K562 (cell line): ENCODE data around the gene SOCS7. TPM values are rescaled to one million over a fixed set of nuclear protein-coding genes. Genes with fewer than 3 reads are reported as not detected.

Experiments used
- ATAC-seq: fragments of 200-7000 bp; cut with Tn5 transposase; 3 replicates; pipeline ENCODE4 v1.9.1; 2020; ENCODE audit warnings: moderate library complexity
- BruUV-seq: library from RNA; stranded (reverse); fragments of 400-500 nt; replicated peaks from 2 replicates; lab custom pipeline; 2021; lab: Mats Ljungman, UMichigan
- CTCF ChIA-PET: fragments of 300-600 bp; formaldehyde crosslinking; extraction: SDS; loops from one replicate; lab custom pipeline; 2021; ENCODE audit warnings: low intra/inter-chr PET ratio; lab: Yijun Ruan, JAX
- POLR2A ChIA-PET: fragments of 300-600, 350-650 bp; sonication (Branson Sonifier 250); formaldehyde crosslinking; extraction: SDS; loops from one replicate; lab custom pipeline; 2021; ENCODE audit warnings: antibody characterized with exemption, inconsistent platforms; lab: Yijun Ruan, JAX
- DNase-seq, 4 experiments: peaks; one replicate each; pipeline versions ENCODE4 v3.0.0 to v3.0.0-alpha.2; 2011 to 2018; ENCODE audit warnings: low spot score in 3 of 4, mixed read lengths in 3 of 4; ENCODE audit errors: extremely low read depth in 1 of 4
- FAIRE-seq: peaks from 2 replicates; lab custom pipeline; 2011; peaks lifted over from hg19 to GRCh38; lab: Jason Lieb, UNC
- H2AFZ ChIP-seq: 2 replicates; pipeline ENCODE4 v1.6.0; 2011; ENCODE audit warnings: low read depth, low read length, control low read depth, inconsistent platforms
- H3K27ac ChIP-seq: fragments of 200-600 bp; 3 replicates; pipeline ENCODE4 v1.8.0; 2011; ENCODE audit warnings: low read depth, mild to moderate bottlenecking, control low read depth, inconsistent platforms, low read length, moderate library complexity, mixed read lengths; ENCODE audit errors: extremely low read depth
- H3K27me3 ChIP-seq, 2 experiments: fragments of 300-600 bp in 1 of 2; 2 replicates in 1 of 2; 3 replicates in 1 of 2; pipeline versions ENCODE4 v1.6.0 to v1.8.0; 2011; ENCODE audit warnings: inconsistent platforms in 2 of 2, low read length in 2 of 2, mild to moderate bottlenecking in 1 of 2, mixed read lengths in 1 of 2, moderate library complexity in 1 of 2; ENCODE audit not compliant: control insufficient read depth in 2 of 2, insufficient read depth in 2 of 2
- H3K36me3 ChIP-seq: fragments of 300-600 bp; 3 replicates; pipeline ENCODE4 v1.8.0; 2011; ENCODE audit warnings: mild to moderate bottlenecking, low read length, inconsistent platforms; ENCODE audit not compliant: control insufficient read depth, insufficient read depth
- H3K4me1 ChIP-seq, 2 experiments: fragments of 200-600 bp in 1 of 2; replicated peaks in 1 of 2; 2 replicates in 1 of 2; 3 replicates in 1 of 2; pipeline versions ENCODE4 v1.5.1 to v1.8.0; 2011; ENCODE audit warnings: inconsistent platforms in 2 of 2, low read length in 2 of 2, mild to moderate bottlenecking in 1 of 2, mixed read lengths in 1 of 2, moderate library complexity in 1 of 2; ENCODE audit not compliant: control insufficient read depth in 2 of 2, insufficient read depth in 2 of 2
- H3K4me2 ChIP-seq: 2 replicates; pipeline ENCODE4 v1.6.1; 2011; ENCODE audit warnings: low read length, control low read depth, inconsistent platforms, mixed read lengths; ENCODE audit not compliant: insufficient read depth
- H3K4me3 ChIP-seq: fragments of 200-600 bp; sonication (generic), shearing (Covaris generic); 2 replicates; pipeline ENCODE4 v1.5.1; 2016; ENCODE audit warnings: control low read depth, inconsistent platforms
- H3K79me2 ChIP-seq: fragments of 200-600 bp; 3 replicates; pipeline ENCODE4 v1.8.0; 2011; ENCODE audit warnings: low read length, inconsistent platforms; ENCODE audit not compliant: control insufficient read depth, insufficient read depth
- H3K9ac ChIP-seq, 2 experiments: 2 replicates each; pipeline versions ENCODE4 v1.6.0 to v1.6.1; 2011; ENCODE audit warnings: low read depth in 2 of 2, low read length in 2 of 2, control low read depth in 1 of 2, inconsistent platforms in 1 of 2, mild to moderate bottlenecking in 1 of 2, mixed read lengths in 1 of 2; ENCODE audit not compliant: insufficient read depth in 1 of 2
- H3K9me1 ChIP-seq: one replicate; pipeline ENCODE4 v1.6.0; 2011; ENCODE audit warnings: inconsistent platforms, mild to moderate bottlenecking, low read length, moderate library complexity; ENCODE audit not compliant: control insufficient read depth, insufficient read depth
- H3K9me3 ChIP-seq: replicated peaks from 2 replicates; pipeline ENCODE4 v1.5.1; 2011; ENCODE audit warnings: low read depth, low read length, inconsistent platforms; ENCODE audit not compliant: control insufficient read depth, insufficient read depth
- H4K20me1 ChIP-seq: replicated peaks from 2 replicates; pipeline ENCODE4 v1.6.1; 2011; ENCODE audit warnings: low read length, inconsistent platforms, mixed read lengths; ENCODE audit not compliant: control insufficient read depth, insufficient read depth
- EGR1 ChIP-seq: fragments of 450-650 bp; conservative IDR thresholded peaks from 2 replicates; pipeline ENCODE4 v1.6.1; 2017; ENCODE audit warnings: mild to moderate bottlenecking
- KHSRP ChIP-seq: fragments of 450-650 bp; IDR thresholded peaks from 2 replicates; pipeline ENCODE4 v1.6.1; 2017
- WGBS: fragments of 100-300 bp; shearing (Covaris generic); methylation state at CpG from one replicate; pipeline ENCODE4 v1.1.6; 2016; ENCODE audit warnings: low coverage, mixed read lengths; ENCODE audit not compliant: insufficient coverage; ENCODE audit errors: missing lambda C conversion rate; 5-methylcytosine and 5-hydroxymethylcytosine counted together
- in situ Hi-C: fragments of 300-500 bp; cut with MboI; formaldehyde crosslinking; loops from 4 replicates; pipeline ENCODE4 v1.15.0; 2018; ENCODE audit warnings: inconsistent platforms, mixed read lengths
- intact Hi-C: fragments of 100-400 bp; cut with micrococcal nuclease; formaldehyde crosslinking; loops from 2 replicates; pipeline ENCODE4 v1.14.2; 2022
- polyA plus RNA-seq, 8 experiments: library from polyadenylated mRNA; depleted of rRNA in 4 of 8; stranded (reverse) in 5 of 8; unstranded in 3 of 8; fragments of >200 nt; fragmentation: Nextera tagmentation in 2 of 8; fragmentation: Illumina TruSeq in 1 of 8; extraction: Ambion mirVana in 2 of 8; extraction: Trizol in 1 of 8; gene quantifications; 2 replicates each; pipeline versions ENCODE4 v1.2.1 to v1.2.3, GENCODE V29; 2011 to 2014; ENCODE audit warnings: inconsistent platforms in 1 of 8, missing spikeins in 1 of 8
- total RNA-seq, 7 experiments: library from RNA; depleted of rRNA in 6 of 7; stranded (reverse); fragments of >200 nt in 6 of 7; fragmentation: Illumina TruSeq in 2 of 7; extraction: Trizol in 2 of 7; gene quantifications; 2 replicates each; pipeline versions ENCODE4 v1.2.1 to v1.2.3, GENCODE V29; 2011 to 2021; ENCODE audit warnings: low replicate concordance in 1 of 7
- TF ChIP-seq, protein P1 (sequence below): sonication (generic); formaldehyde crosslinking; IDR thresholded peaks from 2 replicates; pipeline ENCODE4 v1.8.1; 2023; ENCODE audit warnings: missing genetic modification reagents, mild to moderate bottlenecking, borderline replicate concordance
- TF ChIP-seq, protein P2 (sequence below): fragments of 250-450 bp; sonication (Bioruptor Pico); IDR thresholded peaks from 2 replicates; pipeline ENCODE4 v1.8.0; 2021; ENCODE audit warnings: moderate library complexity, mild to moderate bottlenecking, inconsistent platforms

SOCS7 gene
- total and polyA plus RNA-seq, 9 of the 15 experiments (the other 6 are each of a cell fraction or from before 2014, with no cell fraction given) = 0.94 to 14.5 (median 8.2) TPM

DNA sequence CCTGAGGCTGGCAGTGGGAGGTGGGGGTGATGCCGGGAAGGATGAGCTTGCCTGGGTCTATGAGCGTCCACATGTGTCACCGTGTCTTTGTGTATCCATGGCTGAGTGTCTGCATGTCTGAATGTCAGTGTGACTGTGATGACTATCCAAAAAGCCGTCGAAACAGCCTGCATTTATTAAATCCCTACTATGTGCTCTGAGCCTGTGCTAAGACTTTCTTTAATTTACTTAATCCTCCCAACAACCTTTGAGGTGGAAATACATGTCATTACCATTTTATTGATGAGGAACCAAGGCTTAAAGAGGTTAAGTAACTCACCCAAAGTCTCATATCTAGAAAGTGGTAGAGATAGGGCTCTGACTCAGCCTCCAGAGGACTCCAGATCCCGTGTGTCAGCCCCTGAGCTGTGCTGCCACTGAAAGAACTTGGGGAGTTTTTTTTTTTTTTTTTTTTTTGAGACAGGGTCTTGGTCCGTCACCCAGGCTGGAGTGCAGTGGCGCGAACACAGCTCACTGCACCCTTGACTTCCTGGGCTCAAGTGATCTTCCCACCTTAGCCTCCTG, 96.6 kb downstream of the SOCS7 start (continued):
- TF ChIP-seq, protein P1, sequence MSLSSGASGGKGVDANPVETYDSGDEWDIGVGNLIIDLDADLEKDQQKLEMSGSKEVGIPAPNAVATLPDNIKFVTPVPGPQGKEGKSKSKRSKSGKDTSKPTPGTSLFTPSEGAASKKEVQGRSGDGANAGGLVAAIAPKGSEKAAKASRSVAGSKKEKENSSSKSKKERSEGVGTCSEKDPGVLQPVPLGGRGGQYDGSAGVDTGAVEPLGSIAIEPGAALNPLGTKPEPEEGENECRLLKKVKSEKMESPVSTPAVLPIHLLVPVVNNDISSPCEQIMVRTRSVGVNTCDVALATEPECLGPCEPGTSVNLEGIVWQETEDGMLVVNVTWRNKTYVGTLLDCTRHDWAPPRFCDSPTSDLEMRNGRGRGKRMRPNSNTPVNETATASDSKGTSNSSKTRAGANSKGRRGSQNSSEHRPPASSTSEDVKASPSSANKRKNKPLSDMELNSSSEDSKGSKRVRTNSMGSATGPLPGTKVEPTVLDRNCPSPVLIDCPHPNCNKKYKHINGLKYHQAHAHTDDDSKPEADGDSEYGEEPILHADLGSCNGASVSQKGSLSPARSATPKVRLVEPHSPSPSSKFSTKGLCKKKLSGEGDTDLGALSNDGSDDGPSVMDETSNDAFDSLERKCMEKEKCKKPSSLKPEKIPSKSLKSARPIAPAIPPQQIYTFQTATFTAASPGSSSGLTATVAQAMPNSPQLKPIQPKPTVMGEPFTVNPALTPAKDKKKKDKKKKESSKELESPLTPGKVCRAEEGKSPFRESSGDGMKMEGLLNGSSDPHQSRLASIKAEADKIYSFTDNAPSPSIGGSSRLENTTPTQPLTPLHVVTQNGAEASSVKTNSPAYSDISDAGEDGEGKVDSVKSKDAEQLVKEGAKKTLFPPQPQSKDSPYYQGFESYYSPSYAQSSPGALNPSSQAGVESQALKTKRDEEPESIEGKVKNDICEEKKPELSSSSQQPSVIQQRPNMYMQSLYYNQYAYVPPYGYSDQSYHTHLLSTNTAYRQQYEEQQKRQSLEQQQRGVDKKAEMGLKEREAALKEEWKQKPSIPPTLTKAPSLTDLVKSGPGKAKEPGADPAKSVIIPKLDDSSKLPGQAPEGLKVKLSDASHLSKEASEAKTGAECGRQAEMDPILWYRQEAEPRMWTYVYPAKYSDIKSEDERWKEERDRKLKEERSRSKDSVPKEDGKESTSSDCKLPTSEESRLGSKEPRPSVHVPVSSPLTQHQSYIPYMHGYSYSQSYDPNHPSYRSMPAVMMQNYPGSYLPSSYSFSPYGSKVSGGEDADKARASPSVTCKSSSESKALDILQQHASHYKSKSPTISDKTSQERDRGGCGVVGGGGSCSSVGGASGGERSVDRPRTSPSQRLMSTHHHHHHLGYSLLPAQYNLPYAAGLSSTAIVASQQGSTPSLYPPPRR (CRISPR knock-in tag) = no peak
- TF ChIP-seq KHSRP = no peak
- TF ChIP-seq, all 486 proteins: peak for 4

DNA sequence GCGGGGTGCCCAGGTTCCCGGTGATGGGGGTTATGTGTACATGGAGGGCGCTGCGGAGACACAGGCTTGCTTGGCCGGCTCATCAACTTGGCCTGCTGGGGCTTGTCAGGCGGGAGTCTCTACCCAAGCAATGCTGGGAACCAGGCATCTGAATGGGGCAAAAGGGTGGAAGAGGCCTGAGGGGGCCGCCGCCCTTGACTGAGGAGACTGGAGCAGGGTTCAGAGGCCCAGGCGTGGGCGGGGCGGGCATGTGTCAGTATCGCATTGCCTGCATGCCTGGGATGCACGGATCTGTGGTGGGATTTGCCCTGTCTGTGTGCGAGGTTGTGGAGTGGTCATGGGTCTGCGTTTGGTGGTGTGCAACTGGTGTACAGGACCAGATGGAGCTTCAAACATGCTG, 97.7 kb downstream of the SOCS7 start:
- in situ Hi-C loops = no loop called here

More for the DNA sequence above, 97.7 kb downstream of the SOCS7 start:
- no peaks in the 10 kb centered on the region for H3K36me3 ChIP-seq
- no peak for FAIRE-seq
- CTCF ChIA-PET = no interaction called here
- WGBS = 0% methylated on average over 13 of the region's 15 CpGs
- no peak overlapping the region for H3K4me2 ChIP-seq
- no peaks in the 10 kb centered on the region for H3K9me3 ChIP-seq
- no peaks in the 10 kb centered on the region for H3K79me2 ChIP-seq
- TF ChIP-seq, protein P2, sequence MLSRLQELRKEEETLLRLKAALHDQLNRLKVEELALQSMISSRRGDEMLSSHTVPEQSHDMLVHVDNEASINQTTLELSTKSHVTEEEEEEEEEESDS (CRISPR knock-in tag) = no peak
- peak; percentile 46 for TF ChIP-seq EGR1
- no peaks in the 10 kb centered on the region for H3K9me1 ChIP-seq
- H2AFZ ChIP-seq = no peak overlapping the region
- ATAC-seq = no peak
- no peak for DNase-seq
- H4K20me1 ChIP-seq = peaks cover 11% of the 10 kb centered on the region
- peak overlapping the region in 1 of 2 experiments; percentile 17; a peak in 1 of 4 replicates for H3K9ac ChIP-seq
- intact Hi-C loops = no loop called here
- no peak overlapping the region for H3K4me3 ChIP-seq
- H3K27ac ChIP-seq = no peak overlapping the region
- POLR2A ChIA-PET = no interaction called here
- peaks cover 5 to 50% of the 10 kb centered on the region in 2 experiments; a peak in 2 of 5 replicates for H3K27me3 ChIP-seq
- no TSS peak for BruUV-seq
- H3K4me1 ChIP-seq = peaks cover 6 to 16% of the 10 kb centered on the region in 2 experiments; a peak in 4 of 5 replicates
